Activated T-helper 9 cell treated with anti-CD3 and anti-CD28 coated beads, Interleukin-2, amount 50 U/mL, for 16 hours (primary cell): ENCODE results near the gene STYXL2.

Source experiments
- DNase-seq: peaks from one replicate; pipeline ENCODE4 v3.0.0-alpha.2; 2020; ENCODE audit warnings: low read depth

STYXL2 gene

DNA sequence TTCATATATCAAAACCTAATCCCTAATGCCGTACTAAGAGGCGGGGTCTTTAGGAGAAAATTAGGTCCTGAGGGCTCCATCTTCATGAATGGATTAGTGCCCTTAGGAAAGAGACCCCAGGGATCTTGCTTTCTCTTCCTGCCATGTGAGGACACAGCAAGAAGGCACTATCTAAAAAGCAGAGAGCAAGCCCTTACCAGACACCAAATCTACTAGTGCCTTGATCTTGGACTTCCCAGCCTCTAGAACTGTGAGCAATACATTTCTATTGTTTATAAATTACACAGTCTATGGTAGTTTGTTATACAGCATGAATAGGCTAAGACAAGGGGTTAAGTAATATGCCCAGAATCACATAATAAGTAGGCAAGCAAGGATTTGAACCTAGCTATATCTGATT lies 42.9 kb downstream of the STYXL2 start:
- no peak for DNase-seq

- no peak for DNase-seq
Measured at GRCh38 chr1:167137332-167137781, 43.5 kb downstream of the STYXL2 start.

DNA sequence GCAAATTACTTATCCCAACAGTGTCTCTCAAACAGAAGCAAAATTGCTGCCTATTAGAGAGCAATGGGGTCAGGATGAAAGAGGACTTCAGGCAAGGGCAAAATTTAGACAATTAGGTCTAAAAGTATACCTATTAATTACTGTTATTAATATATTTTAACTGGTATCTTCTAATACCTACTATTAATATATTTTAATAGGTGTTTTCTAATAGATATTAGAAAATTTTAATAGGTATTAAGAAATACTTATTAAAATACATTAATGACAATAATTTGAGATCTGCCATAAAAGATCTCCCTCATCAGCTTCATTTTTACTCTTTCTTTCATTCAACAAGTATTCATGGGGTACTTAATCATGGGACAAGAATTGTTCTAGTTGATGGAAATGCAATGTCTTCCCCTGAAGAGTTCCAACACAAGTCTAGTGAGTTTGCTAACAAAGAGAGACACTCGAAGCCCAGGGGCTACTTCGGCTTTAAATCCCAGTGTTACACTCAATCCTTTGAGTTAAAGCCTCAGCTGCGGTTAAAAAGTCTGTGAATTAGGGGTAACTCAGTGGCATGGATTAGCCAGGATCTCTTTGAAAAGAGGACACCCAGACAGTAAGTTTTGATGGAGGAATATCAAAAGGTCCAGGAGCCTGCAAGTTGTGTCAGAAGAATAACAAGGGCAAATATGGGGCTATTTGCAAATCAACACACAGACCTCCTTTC lies 44.1 kb downstream of the STYXL2 start:
- no peak for DNase-seq

DNA sequence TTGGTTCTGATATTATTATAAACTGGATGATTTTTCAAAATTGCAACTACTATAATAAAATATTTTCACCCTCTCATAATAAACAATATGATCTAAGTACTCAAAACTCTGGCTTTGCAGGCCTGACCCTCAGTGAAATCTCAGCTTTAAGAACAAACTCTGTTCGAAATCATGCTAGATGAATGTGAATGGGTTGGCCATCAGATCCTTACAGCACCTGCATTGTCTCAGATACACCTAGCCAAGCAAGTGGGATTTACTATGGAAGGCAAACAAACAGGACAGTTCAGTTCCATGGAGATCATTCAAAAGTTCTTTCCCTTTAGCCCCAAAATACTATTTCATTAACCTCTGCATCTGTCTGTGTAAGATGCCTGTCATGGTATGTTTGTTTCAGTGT lies 44.8 kb downstream of the STYXL2 start:
- no peak for DNase-seq

- DNase-seq: no peak
Measured at GRCh38 chr1:167141963-167142362, 48.1 kb downstream of the STYXL2 start.
